BLaER1 treated with 17β-estradiol and CSF1 and Interleukin-3, amounts not matched to agents 10 nM and 100 nM (cell line): ENCODE results near the gene ERAP2.

Experiments used
- H3K27ac ChIP-seq, 11 experiments: shearing (Covaris generic); formaldehyde crosslinking; 2 replicates each; pipeline ENCODE4 v1.8.1; 2022
- H3K27me3 ChIP-seq, 11 experiments: shearing (Covaris generic); formaldehyde crosslinking; 2 replicates each; pipeline ENCODE4 v1.8.1; 2022
- H3K36me3 ChIP-seq, 11 experiments: shearing (Covaris generic); formaldehyde crosslinking; 2 replicates each; pipeline ENCODE4 v1.8.1; 2022
- H3K4me1 ChIP-seq, 10 experiments: shearing (Covaris generic); formaldehyde crosslinking; 2 replicates each; pipeline ENCODE4 v1.8.1; 2022
- H3K4me2 ChIP-seq, 11 experiments: shearing (Covaris generic); formaldehyde crosslinking; 2 replicates each; pipeline ENCODE4 v1.8.1; 2022
- H3K4me3 ChIP-seq, 10 experiments: shearing (Covaris generic); formaldehyde crosslinking; 2 replicates each; pipeline ENCODE4 v1.8.1; 2022
- H3K9ac ChIP-seq, 11 experiments: shearing (Covaris generic); formaldehyde crosslinking; 2 replicates each; pipeline ENCODE4 v1.8.1; 2022
- H3K9me3 ChIP-seq, 11 experiments: shearing (Covaris generic); formaldehyde crosslinking; replicated peaks in 1 of 11; 2 replicates each; pipeline ENCODE4 v1.8.1; 2022
- H4K20me1 ChIP-seq, 11 experiments: shearing (Covaris generic); formaldehyde crosslinking; 2 replicates each; pipeline ENCODE4 v1.8.1; 2022
- Cebpa-rat ChIP-seq, 11 experiments: shearing (Covaris generic); IDR thresholded peaks; 2 replicates each; pipeline ENCODE4 v1.8.1; 2022

The ERAP2 gene

DNA sequence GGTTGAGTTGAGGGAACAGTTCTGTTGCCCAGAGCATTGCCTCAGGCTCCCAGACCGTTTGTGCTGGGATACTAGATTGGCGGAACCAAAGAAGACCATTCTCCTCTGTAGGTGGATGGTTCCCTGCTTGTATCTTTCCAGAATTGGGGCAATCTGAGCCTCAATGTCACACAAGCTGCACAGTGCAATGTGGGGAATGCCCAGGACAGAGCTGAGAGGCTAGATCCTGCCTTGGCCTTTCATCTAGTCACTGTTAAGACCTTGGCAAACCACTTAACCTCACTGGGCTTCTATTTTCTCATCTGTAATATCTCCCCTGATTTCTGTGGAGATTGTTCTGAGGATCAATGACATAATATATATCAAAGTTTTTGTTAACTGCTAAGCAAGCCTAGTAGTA is 16.9 kb upstream of the ERAP2 start:
- Histone ChIP-seq H3K4me2 (no peak overlapping the region), H3K36me3 (no peaks in the 10 kb centered on the region), H3K27ac (no peak overlapping the region), H3K9me3 (no peaks in the 10 kb centered on the region), H3K27me3 (no peaks in the 10 kb centered on the region), H3K9ac (no peak overlapping the region), H3K4me1 (peaks cover 0 to 9% (median 0%) of the 10 kb centered on the region in 10 experiments; a peak in 6 of 20 replicates), H3K4me3 (no peak overlapping the region), H4K20me1 (no peaks in the 10 kb centered on the region)
- TF ChIP-seq Cebpa-rat (IDR thresholded peaks at IDR 0.05), result no peak

DNA sequence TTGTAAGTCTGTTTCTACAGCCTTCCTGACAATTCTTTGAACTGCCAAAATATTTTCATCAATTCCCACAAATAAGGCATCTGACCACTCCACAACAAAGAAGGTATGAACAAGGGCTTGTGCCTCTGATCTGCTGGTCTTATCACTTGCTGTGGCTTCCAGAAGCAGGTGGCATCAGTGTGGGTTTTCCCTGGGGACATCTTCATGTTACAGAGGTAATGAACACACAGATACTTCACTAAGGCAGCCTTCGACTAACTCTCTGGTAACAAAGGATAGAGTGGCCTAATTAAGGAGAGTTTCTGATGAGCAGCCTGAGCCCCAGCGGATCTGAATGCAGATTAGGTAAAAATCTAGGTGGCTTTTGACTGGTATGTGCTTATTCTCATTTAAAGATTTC is 15.2 kb upstream of the ERAP2 start:
- Histone ChIP-seq H4K20me1 (no peaks in the 10 kb centered on the region), H3K27me3 (no peaks in the 10 kb centered on the region), H3K9ac (no peak overlapping the region), H3K9me3 (no peaks in the 10 kb centered on the region), H3K27ac (no peak overlapping the region), H3K4me3 (no peak overlapping the region), H3K4me1 (peaks cover 0 to 9% (median 0%) of the 10 kb centered on the region in 10 experiments; a peak in 6 of 20 replicates), H3K36me3 (no peaks in the 10 kb centered on the region), H3K4me2 (peak overlapping the region in 4 of 11 experiments; percentile 1 to 33 (median 18); a peak in 6 of 22 replicates)
- TF ChIP-seq Cebpa-rat (IDR thresholded peaks at IDR 0.05), result no peak

DNA sequence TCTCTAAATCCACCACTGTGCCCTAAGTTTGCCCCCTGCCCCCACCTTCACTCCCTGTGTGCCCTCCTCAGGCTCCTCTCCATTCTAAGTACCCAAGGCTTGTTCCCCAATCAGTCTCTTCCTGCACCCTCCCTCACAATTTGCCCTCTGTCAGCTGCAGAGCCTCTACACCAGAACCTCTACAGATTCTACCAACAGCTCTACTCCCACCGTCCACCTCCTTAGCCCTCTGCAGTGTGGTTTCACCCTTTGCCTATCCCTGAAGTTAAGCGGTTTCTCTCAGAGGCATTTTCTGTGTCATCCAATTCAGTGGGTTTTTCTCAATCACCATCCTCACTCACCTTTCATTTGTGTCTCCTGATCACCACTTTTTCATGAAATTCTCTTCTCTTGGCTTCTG is 13.2 kb upstream of the ERAP2 start:
- Histone ChIP-seq H4K20me1 (no peaks in the 10 kb centered on the region), H3K4me3 (no peak overlapping the region), H3K36me3 (no peaks in the 10 kb centered on the region), H3K27ac (no peak overlapping the region), H3K9me3 (no peaks in the 10 kb centered on the region), H3K27me3 (no peaks in the 10 kb centered on the region), H3K4me1 (peaks cover 0 to 12% (median 0%) of the 10 kb centered on the region in 10 experiments; a peak in 6 of 20 replicates), H3K9ac (no peak overlapping the region), H3K4me2 (no peak overlapping the region)
- no peak for TF ChIP-seq Cebpa-rat (IDR thresholded peaks at IDR 0.05)

DNA sequence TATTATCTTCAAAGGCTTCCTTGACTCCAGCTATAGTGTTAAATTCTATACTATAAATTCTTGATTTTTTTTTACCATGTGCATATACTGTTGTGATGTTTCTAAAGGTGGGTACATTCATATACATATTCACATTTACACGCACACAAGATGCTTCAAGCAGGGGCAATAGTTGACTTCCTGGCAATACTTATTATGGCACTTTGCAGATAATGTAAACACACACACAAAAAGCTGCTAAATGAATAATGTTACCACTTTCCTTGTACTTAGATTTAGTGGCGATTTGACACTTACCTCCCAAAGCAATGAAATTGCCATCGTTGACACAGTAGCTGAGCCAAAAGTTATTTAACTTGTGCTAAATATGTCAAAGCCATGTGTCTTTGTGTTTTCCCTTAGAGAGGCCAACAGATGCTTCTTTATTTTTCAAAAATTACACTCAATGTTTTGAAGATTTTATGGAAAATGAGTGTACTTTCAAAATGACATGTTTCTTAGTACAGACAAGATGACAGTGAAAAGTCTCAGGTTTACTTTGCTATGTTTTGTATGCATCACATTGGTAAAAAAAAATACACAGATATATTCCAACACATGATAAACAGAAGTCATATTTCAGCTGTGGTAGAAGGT is 12.2 kb upstream of the ERAP2 start:
- Histone ChIP-seq H3K9me3 (no peaks in the 10 kb centered on the region), H3K4me3 (no peak overlapping the region), H3K9ac (no peak overlapping the region), H4K20me1 (no peaks in the 10 kb centered on the region), H3K4me1 (peaks cover 0 to 12% (median 0%) of the 10 kb centered on the region in 10 experiments; a peak in 6 of 20 replicates), H3K4me2 (no peak overlapping the region), H3K27me3 (no peaks in the 10 kb centered on the region), H3K36me3 (no peaks in the 10 kb centered on the region), H3K27ac (no peak overlapping the region)
- TF ChIP-seq Cebpa-rat (IDR thresholded peaks at IDR 0.05), result no peak

DNA sequence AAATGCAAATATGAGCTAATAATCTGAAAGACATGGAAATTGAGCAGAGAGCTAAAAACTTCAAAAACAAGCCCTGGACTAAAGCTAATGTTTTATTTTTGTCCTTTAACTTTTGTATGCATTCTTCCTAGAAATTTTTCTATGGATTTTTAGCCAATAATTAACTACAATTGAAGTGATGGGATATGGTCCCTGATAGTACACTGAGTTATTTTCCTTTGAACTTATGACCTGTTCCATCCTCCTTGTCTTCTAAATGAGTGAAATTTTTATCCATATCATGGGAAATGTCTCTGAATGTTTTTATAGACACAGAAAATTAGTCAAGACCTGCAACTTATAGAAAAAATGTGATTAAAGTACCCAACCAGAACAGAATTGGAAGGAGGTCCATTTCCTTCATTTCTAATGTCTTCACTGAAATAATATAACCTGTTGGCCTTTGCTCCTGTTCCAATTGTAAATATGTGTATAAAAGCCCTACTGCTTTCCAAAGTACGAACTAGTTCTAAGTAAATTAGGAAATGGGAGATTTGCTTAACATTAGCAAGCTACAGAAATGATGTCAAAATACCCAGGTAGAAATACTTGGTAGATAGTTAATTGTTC is 11.3 kb upstream of the ERAP2 start:
- TF ChIP-seq Cebpa-rat (IDR thresholded peaks at IDR 0.05), result no peak

DNA sequence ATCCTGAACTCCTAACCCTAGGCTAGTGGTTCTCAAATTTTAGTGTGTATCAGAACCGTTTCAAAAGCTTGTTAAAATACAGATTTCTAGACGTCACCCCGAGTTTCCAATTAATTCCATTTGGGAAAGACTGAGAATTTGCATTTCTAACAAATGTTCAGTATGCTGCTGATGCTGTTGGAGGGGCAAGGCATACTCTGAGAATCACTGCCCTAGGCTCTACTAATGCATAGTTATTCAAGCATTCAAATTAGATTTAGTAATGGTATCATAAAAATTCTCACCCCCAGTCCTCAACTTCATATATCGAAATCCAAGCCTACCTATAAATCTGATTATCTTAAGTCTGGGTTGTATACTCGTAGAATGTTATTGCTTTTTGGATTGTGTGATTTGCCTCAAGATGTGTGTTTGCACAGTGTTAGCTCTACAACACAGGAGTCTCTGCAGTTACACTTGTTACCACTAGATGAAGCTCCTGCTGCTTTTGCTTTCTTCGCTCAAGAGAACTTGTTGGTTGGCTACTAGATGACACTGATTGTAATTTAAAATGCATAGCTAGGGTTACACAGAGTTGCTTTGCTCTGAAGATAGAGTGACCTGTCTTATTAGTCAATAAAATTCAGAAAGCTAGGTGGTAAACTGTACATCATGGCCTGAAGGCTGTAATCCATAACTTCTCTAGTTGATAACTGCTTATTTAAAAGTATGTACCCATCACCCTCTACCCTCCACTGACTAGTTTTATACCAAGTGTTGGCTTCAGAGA is 7.5 kb upstream of the ERAP2 start:
- peaks cover 0 to 15% (median 11%) of the 10 kb centered on the region in 10 experiments; a peak in 13 of 20 replicates for H3K4me1 ChIP-seq
- no peaks in the 10 kb centered on the region for H4K20me1 ChIP-seq
- H3K36me3 ChIP-seq, result no peaks in the 10 kb centered on the region
- no peaks in the 10 kb centered on the region for H3K9me3 ChIP-seq
- no peaks in the 10 kb centered on the region for H3K27me3 ChIP-seq
- TF ChIP-seq Cebpa-rat (IDR thresholded peaks at IDR 0.05), result no peak
- H3K9ac ChIP-seq, result no peak overlapping the region
- H3K27ac ChIP-seq, result no peak overlapping the region
- no peak overlapping the region for H3K4me2 ChIP-seq
- no peak overlapping the region for H3K4me3 ChIP-seq

More for the DNA sequence above, 11.3 kb upstream of the ERAP2 start:
- Histone ChIP-seq H3K4me1 (peaks cover 0 to 17% (median 6%) of the 10 kb centered on the region in 10 experiments; a peak in 12 of 20 replicates), H3K27ac (no peak overlapping the region), H3K4me2 (no peak overlapping the region), H3K27me3 (no peaks in the 10 kb centered on the region), H3K4me3 (no peak overlapping the region), H3K36me3 (no peaks in the 10 kb centered on the region), H4K20me1 (no peaks in the 10 kb centered on the region), H3K9ac (no peak overlapping the region), H3K9me3 (no peaks in the 10 kb centered on the region)

DNA sequence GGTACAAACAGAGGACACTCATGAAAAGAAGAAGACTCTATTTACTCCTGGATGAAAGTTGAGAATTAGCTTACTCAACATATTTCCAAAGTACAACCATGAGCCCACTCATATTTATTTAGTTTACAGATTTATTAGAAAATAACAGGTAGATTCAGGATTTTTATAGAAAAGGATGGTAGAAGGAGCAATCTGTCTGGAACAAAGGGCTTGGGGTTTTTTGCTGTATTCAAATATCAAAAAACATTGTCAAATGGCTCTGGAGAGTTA is 7.0 kb upstream of the ERAP2 start:
- H3K9ac ChIP-seq, result no peak overlapping the region
- H3K36me3 ChIP-seq, result no peaks in the 10 kb centered on the region
- H3K4me2 ChIP-seq, result no peak overlapping the region
- H3K9me3 ChIP-seq, result no peaks in the 10 kb centered on the region
- peaks cover 0 to 15% (median 11%) of the 10 kb centered on the region in 10 experiments; a peak in 13 of 20 replicates for H3K4me1 ChIP-seq
- H3K4me3 ChIP-seq, result no peak overlapping the region
- no peaks in the 10 kb centered on the region for H3K27me3 ChIP-seq
- no peak for TF ChIP-seq Cebpa-rat (IDR thresholded peaks at IDR 0.05)
- no peaks in the 10 kb centered on the region for H4K20me1 ChIP-seq
- no peak overlapping the region for H3K27ac ChIP-seq

DNA sequence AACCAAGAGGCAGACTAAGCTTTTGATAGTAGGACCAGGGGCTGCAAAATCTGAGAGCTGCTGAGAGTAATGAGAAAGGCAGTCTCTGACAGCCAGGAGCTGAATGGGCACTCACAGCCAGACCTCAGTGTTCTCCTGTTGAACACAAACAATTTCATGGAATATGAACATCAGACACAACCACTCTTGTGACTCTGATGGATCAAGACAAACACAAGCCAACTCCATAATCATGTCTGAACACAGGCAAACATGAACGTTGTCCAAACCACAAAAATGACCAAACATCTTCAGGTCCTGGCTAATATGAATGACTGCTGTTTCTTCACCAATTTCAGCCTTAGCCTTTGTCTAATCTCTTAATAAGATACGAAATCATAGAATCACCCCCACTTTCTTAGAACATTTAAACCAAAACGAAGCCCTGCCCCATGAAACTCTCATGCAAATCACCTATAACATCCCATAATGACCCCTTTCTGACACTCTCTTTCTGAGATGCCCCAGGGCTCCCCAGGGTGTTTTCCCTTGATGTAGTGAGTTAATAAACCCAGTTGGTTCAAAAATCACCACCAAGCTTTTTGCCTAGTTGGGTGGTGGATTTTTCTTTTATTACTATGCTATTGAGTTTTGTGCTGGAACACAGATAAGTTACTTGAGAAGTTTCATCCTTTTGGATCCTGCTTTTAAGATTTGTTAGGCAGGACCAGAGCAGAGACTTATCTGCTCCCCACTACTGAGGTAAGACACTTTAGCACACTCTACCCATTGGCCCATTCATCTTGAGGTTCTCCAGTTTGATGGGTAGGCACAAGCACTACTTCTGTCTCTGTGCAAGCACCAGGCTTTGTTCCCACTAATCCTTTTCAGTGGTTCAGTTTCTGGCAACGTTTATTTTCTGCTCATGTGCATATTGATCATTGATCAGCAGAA is 5.9 kb upstream of the ERAP2 start:
- Histone ChIP-seq H3K9ac (no peak overlapping the region), H3K27me3 (no peaks in the 10 kb centered on the region), H3K9me3 (no peaks in the 10 kb centered on the region), H3K36me3 (no peaks in the 10 kb centered on the region), H3K4me3 (no peak overlapping the region), H4K20me1 (no peaks in the 10 kb centered on the region), H3K4me1 (peaks cover 0 to 18% (median 12%) of the 10 kb centered on the region in 10 experiments; a peak in 15 of 20 replicates), H3K4me2 (peak overlapping the region in 7 of 11 experiments; percentile 5 to 49 (median 32); a peak in 10 of 22 replicates), H3K27ac (no peak overlapping the region)
- no peak for TF ChIP-seq Cebpa-rat (IDR thresholded peaks at IDR 0.05)

DNA sequence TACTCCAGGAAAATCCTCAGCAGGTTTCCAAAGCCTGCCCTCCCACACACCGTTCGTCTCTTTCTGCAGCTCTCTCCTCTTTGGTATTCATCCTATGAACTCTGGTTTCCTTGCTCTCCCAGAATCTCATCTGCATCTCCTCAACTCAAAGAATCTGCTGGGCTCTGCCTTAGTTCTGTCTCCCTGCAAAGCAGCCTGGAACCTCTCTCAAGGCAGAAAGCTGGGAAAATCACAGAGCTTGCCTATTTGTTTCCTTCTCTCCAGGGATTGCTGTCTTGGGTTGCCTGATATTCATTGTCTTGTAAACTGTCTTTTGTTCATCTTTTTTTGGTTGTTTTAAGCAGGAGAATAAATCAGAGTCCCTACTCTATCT is 5.3 kb upstream of the ERAP2 start:
- Histone ChIP-seq H3K9me3 (no peaks in the 10 kb centered on the region), H3K27me3 (no peaks in the 10 kb centered on the region), H3K4me2 (0 out of 22 replicates have a peak overlapping the region, but pooled peaks of 1 of the 11 experiments have one; percentile 20), H3K27ac (no peak overlapping the region), H3K36me3 (no peaks in the 10 kb centered on the region), H3K9ac (no peak overlapping the region), H3K4me3 (no peak overlapping the region), H3K4me1 (peaks cover 0 to 24% (median 18%) of the 10 kb centered on the region in 10 experiments; a peak in 18 of 20 replicates), H4K20me1 (no peaks in the 10 kb centered on the region)
- TF ChIP-seq Cebpa-rat (IDR thresholded peaks at IDR 0.05), result no peak
